HepG2 (cell line): Measurements from ENCODE around the gene NFATC2. TPM values are rescaled to one million over a fixed set of nuclear protein-coding genes. Genes with fewer than 3 reads are reported as not detected.

ENCODE experiments used
- ARID3A ChIP-seq: IDR thresholded peaks from 2 replicates; pipeline ENCODE4 v1.6.1; 2012; ENCODE audit warnings: low read depth, low read length, improper control_type of control experiment
- GLI4 ChIP-seq: sonication (generic); formaldehyde crosslinking; IDR thresholded peaks from 2 replicates; pipeline ENCODE4 v1.5.1; 2020; ENCODE audit warnings: missing genetic modification reagents, mild to moderate bottlenecking, moderate library complexity, borderline replicate concordance
- NCOA1 ChIP-seq: sonication (generic); formaldehyde crosslinking; IDR thresholded peaks from 2 replicates; pipeline ENCODE4 v1.9.0; 2021; ENCODE audit warnings: missing genetic modification reagents
- ONECUT2 ChIP-seq: sonication (generic); formaldehyde crosslinking; IDR thresholded peaks from 2 replicates; pipeline ENCODE4 v1.4.0; 2020; ENCODE audit warnings: missing genetic modification reagents
- PHF20 ChIP-seq: sonication (generic); formaldehyde crosslinking; IDR thresholded peaks from 2 replicates; pipeline ENCODE4 v1.5.0; 2020; ENCODE audit warnings: mild to moderate bottlenecking, missing genetic modification reagents
- SNAI1 ChIP-seq: sonication (generic); formaldehyde crosslinking; IDR thresholded peaks from 2 replicates; pipeline ENCODE4 v1.5.0; 2020; ENCODE audit warnings: mild to moderate bottlenecking, missing genetic modification reagents, borderline replicate concordance
- SRSF4 ChIP-seq: fragments of 200-400 bp; formaldehyde crosslinking; IDR thresholded peaks from one replicate; pipeline ENCODE4 v1.6.1; 2018; ENCODE audit warnings: mild to moderate bottlenecking, low read depth, low read length, moderate library complexity; ENCODE audit not compliant: poor library complexity, severe bottlenecking
- ZBTB38 ChIP-seq: sonication (generic); formaldehyde crosslinking; IDR thresholded peaks from 2 replicates; pipeline ENCODE4 v1.5.1; 2020; ENCODE audit warnings: mild to moderate bottlenecking, missing genetic modification reagents
- ZBTB42 ChIP-seq: sonication (generic); formaldehyde crosslinking; IDR thresholded peaks from 2 replicates; pipeline ENCODE4 v1.5.0; 2020; ENCODE audit warnings: mild to moderate bottlenecking, missing genetic modification reagents
- ZNF235 ChIP-seq: sonication (generic); formaldehyde crosslinking; IDR thresholded peaks from 2 replicates; pipeline ENCODE4 v1.8.1; 2023; ENCODE audit warnings: mild to moderate bottlenecking, missing genetic modification reagents, borderline replicate concordance
- ZNF3 ChIP-seq: IDR thresholded peaks from 2 replicates; pipeline ENCODE4 v1.7.0; 2017; ENCODE audit warnings: inconsistent platforms
- ZNF331 ChIP-seq: sonication (generic); formaldehyde crosslinking; IDR thresholded peaks from 2 replicates; pipeline ENCODE4 v1.4.0; 2020; ENCODE audit warnings: missing genetic modification reagents
- ZNF343 ChIP-seq: sonication (generic); formaldehyde crosslinking; IDR thresholded peaks from 2 replicates; pipeline ENCODE4 v1.4.0; 2020; ENCODE audit warnings: mild to moderate bottlenecking, missing genetic modification reagents
- ZNF414 ChIP-seq: sonication (generic); formaldehyde crosslinking; IDR thresholded peaks from 2 replicates; pipeline ENCODE4 v1.5.0; 2020; ENCODE audit warnings: missing genetic modification reagents
- ZSCAN31 ChIP-seq: sonication (generic); formaldehyde crosslinking; IDR thresholded peaks from 2 replicates; pipeline ENCODE4 v1.5.0; 2020; ENCODE audit warnings: low read depth, mild to moderate bottlenecking, missing genetic modification reagents
- polyA plus RNA-seq, 8 experiments: library from polyadenylated mRNA; depleted of rRNA in 3 of 8; stranded (reverse) in 7 of 8; unstranded in 1 of 8; fragments of >200 nt; fragmentation: Illumina TruSeq in 4 of 8; extraction: Trizol in 4 of 8; gene quantifications; 2 replicates each; pipeline versions ENCODE4 v1.2.1 to v1.2.3, GENCODE V29; 2011 to 2016; ENCODE audit warnings: low read depth in 4 of 8, missing spikeins in 1 of 8, mixed read lengths in 1 of 8; ENCODE audit not compliant: insufficient read depth in 1 of 8
- total RNA-seq, 5 experiments: library from RNA; depleted of rRNA; stranded (reverse); fragments of >200 nt; fragmentation: Illumina TruSeq; extraction: Trizol; gene quantifications; 2 replicates each; pipeline ENCODE4 v1.2.3, GENCODE V29; 2016; ENCODE audit warnings: low read depth in 1 of 5
- TF ChIP-seq, protein P1 (sequence below): sonication (generic); formaldehyde crosslinking; IDR thresholded peaks from 2 replicates; pipeline ENCODE4 v1.9.0; 2021; ENCODE audit warnings: missing genetic modification reagents, borderline replicate concordance
- TF ChIP-seq, protein P2 (sequence below): sonication (generic); formaldehyde crosslinking; IDR thresholded peaks from 2 replicates; pipeline ENCODE4 v1.4.0; 2020; ENCODE audit warnings: missing genetic modification reagents, borderline replicate concordance
- TF ChIP-seq, protein P3 (sequence below): sonication (generic); formaldehyde crosslinking; IDR thresholded peaks from 2 replicates; pipeline ENCODE4 v1.4.0; 2020; ENCODE audit warnings: missing genetic modification reagents

The NFATC2 gene
- total and polyA plus RNA-seq, 2 of the 13 experiments (the other 11 are each of a cell fraction or from before 2014, with no cell fraction given), result 1.9 to 3.3 TPM

DNA sequence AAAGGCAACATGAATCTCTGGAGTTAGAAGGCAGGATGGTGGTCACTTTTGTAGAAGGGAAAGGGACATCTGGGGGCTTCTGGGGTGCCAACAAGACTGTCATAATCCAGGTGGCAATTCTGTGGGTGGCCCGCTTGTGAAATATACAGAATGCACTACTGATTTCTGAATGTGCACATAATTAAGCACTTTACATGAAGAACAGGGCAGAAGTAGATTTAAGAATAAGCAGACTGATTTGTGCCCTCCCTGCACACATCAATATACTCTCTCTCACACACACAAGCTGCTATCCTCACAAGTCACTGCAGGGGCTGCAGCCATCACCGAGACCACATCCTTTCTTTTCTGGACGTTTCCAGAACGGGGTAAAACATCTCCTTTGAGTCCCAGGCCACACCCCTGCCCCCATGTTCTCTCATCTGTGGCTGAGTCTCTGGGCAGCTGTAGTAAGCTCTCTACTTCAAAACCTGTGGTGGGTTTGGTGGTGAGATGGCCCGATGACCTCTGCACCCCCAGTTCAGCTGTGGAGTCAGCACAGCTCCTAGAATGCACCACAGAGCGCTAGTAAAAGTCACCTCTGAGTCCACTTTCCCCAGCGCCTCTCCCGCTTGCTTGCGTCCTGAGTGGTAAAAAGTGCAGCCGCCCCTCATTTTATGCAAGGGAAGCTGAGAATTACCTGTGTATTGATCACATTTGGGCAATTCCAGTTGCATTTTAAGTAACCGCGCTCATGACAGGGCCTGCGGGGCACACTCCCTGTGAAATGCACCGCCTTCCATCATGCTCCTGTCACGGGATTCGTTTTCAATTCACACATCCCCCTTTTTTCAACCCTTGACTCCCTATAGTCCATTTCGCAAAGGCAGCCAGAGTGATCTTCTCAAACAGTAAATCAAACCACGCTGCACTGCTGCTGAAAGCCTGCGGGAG lies 115.5 kb downstream of the NFATC2 start (continued):
- TF ChIP-seq, protein P1, sequence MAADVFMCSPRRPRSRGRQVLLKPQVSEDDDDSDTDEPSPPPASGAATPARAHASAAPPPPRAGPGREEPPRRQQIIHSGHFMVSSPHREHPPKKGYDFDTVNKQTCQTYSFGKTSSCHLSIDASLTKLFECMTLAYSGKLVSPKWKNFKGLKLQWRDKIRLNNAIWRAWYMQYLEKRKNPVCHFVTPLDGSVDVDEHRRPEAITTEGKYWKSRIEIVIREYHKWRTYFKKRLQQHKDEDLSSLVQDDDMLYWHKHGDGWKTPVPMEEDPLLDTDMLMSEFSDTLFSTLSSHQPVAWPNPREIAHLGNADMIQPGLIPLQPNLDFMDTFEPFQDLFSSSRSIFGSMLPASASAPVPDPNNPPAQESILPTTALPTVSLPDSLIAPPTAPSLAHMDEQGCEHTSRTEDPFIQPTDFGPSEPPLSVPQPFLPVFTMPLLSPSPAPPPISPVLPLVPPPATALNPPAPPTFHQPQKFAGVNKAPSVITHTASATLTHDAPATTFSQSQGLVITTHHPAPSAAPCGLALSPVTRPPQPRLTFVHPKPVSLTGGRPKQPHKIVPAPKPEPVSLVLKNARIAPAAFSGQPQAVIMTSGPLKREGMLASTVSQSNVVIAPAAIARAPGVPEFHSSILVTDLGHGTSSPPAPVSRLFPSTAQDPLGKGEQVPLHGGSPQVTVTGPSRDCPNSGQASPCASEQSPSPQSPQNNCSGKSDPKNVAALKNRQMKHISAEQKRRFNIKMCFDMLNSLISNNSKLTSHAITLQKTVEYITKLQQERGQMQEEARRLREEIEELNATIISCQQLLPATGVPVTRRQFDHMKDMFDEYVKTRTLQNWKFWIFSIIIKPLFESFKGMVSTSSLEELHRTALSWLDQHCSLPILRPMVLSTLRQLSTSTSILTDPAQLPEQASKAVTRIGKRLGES, result no peak
- no peak for TF ChIP-seq ZNF343
- TF ChIP-seq ONECUT2 (CRISPR knock-in tag), result peak; percentile 85
- TF ChIP-seq, protein P2, sequence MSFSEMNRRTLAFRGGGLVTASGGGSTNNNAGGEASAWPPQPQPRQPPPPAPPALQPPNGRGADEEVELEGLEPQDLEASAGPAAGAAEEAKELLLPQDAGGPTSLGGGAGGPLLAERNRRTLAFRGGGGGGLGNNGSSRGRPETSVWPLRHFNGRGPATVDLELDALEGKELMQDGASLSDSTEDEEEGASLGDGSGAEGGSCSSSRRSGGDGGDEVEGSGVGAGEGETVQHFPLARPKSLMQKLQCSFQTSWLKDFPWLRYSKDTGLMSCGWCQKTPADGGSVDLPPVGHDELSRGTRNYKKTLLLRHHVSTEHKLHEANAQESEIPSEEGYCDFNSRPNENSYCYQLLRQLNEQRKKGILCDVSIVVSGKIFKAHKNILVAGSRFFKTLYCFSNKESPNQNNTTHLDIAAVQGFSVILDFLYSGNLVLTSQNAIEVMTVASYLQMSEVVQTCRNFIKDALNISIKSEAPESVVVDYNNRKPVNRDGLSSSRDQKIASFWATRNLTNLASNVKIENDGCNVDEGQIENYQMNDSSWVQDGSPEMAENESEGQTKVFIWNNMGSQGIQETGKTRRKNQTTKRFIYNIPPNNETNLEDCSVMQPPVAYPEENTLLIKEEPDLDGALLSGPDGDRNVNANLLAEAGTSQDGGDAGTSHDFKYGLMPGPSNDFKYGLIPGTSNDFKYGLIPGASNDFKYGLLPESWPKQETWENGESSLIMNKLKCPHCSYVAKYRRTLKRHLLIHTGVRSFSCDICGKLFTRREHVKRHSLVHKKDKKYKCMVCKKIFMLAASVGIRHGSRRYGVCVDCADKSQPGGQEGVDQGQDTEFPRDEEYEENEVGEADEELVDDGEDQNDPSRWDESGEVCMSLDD, result peak; percentile 87; the same call in 1 of the 2 replicates
- TF ChIP-seq NCOA1 (CRISPR knock-in tag), result no peak
- no peak for TF ChIP-seq PHF20 (CRISPR knock-in tag)
- TF ChIP-seq ZSCAN31 (CRISPR knock-in tag), result no peak
- no peak for TF ChIP-seq ZNF3 (CRISPR knock-in tag)
- TF ChIP-seq, protein P3, sequence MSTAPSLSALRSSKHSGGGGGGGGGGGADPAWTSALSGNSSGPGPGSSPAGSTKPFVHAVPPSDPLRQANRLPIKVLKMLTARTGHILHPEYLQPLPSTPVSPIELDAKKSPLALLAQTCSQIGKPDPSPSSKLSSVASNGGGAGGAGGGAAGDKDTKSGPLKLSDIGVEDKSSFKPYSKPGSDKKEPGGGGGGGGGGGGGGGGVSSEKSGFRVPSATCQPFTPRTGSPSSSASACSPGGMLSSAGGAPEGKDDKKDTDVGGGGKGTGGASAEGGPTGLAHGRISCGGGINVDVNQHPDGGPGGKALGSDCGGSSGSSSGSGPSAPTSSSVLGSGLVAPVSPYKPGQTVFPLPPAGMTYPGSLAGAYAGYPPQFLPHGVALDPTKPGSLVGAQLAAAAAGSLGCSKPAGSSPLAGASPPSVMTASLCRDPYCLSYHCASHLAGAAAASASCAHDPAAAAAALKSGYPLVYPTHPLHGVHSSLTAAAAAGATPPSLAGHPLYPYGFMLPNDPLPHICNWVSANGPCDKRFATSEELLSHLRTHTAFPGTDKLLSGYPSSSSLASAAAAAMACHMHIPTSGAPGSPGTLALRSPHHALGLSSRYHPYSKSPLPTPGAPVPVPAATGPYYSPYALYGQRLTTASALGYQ (CRISPR knock-in tag), result no peak
- no peak for TF ChIP-seq ZBTB42 (CRISPR knock-in tag)
- peak; percentile 81; the same call in 1 of the 2 replicates for TF ChIP-seq ZBTB38 (CRISPR knock-in tag)
- no peak; the same call in 1 of the 2 replicates for TF ChIP-seq ZNF235 (CRISPR knock-in tag)
- no peak for TF ChIP-seq ZNF331 (CRISPR knock-in tag)
- TF ChIP-seq ZNF414 (CRISPR knock-in tag), result no peak
- TF ChIP-seq GLI4, result no peak
- peak; percentile 64; the same call in 1 of the 2 replicates for TF ChIP-seq ARID3A
- TF ChIP-seq SNAI1 (CRISPR knock-in tag), result no peak
- TF ChIP-seq SRSF4, result no peak
